Mesothelial cell of epicardium (in vitro differentiated cells): ENCODE measurements around the gene POGLUT2. TPM values are rescaled to one million over a fixed set of nuclear protein-coding genes. Genes with fewer than 3 reads are reported as not detected.

Source experiments
- DNase-seq, 2 experiments: peaks; one replicate each; pipeline ENCODE4 v3.0.0; 2021; ENCODE audit warnings: low spot score in 2 of 2; ENCODE audit not compliant: unreplicated experiment in 2 of 2
- H3K27ac Mint-ChIP-seq: 2 replicates; pipeline ENCODE4 v1.8.0; 2021; ENCODE audit warnings: mixed read lengths
- H3K27me3 Mint-ChIP-seq: 2 replicates; pipeline ENCODE4 v1.8.0; 2021; ENCODE audit warnings: low read depth, mixed read lengths
- H3K36me3 Mint-ChIP-seq: 2 replicates; pipeline ENCODE4 v1.8.0; 2021; ENCODE audit warnings: mixed read lengths
- H3K4me1 Mint-ChIP-seq: 2 replicates; pipeline ENCODE4 v1.8.0; 2021; ENCODE audit warnings: mixed read lengths
- H3K4me3 Mint-ChIP-seq: 2 replicates; pipeline ENCODE4 v1.8.0; 2021; ENCODE audit warnings: mild to moderate bottlenecking, moderate library complexity, mixed read lengths
- H3K9me3 Mint-ChIP-seq: 2 replicates; pipeline ENCODE4 v1.8.0; 2021; ENCODE audit warnings: mixed read lengths
- total RNA-seq: library from RNA; stranded (reverse); gene quantifications from 3 replicates; pipeline ENCODE4 v1.2.1, GENCODE V29; 2021
- TF ChIP-seq, protein P1 (sequence below): fragments of 200-600 bp; sonication (generic); IDR thresholded peaks from one replicate; pipeline ENCODE4 v1.5.0; 2021; ENCODE audit warnings: antibody characterized with exemption; ENCODE audit not compliant: unreplicated experiment

The POGLUT2 gene
- total RNA-seq, 1 donor from 2014 or later = 22.0 TPM

- Mint-ChIP-seq H3K4me3 (no peak overlapping the region), H3K27ac (no peak overlapping the region), H3K27me3 (no peaks in the 10 kb centered on the region), H3K9me3 (peaks cover 13% of the 10 kb centered on the region), H3K4me1 (no peaks in the 10 kb centered on the region), H3K36me3 (peaks cover 36% of the 10 kb centered on the region)
- TF ChIP-seq, protein P1, sequence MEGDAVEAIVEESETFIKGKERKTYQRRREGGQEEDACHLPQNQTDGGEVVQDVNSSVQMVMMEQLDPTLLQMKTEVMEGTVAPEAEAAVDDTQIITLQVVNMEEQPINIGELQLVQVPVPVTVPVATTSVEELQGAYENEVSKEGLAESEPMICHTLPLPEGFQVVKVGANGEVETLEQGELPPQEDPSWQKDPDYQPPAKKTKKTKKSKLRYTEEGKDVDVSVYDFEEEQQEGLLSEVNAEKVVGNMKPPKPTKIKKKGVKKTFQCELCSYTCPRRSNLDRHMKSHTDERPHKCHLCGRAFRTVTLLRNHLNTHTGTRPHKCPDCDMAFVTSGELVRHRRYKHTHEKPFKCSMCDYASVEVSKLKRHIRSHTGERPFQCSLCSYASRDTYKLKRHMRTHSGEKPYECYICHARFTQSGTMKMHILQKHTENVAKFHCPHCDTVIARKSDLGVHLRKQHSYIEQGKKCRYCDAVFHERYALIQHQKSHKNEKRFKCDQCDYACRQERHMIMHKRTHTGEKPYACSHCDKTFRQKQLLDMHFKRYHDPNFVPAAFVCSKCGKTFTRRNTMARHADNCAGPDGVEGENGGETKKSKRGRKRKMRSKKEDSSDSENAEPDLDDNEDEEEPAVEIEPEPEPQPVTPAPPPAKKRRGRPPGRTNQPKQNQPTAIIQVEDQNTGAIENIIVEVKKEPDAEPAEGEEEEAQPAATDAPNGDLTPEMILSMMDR = no peak
- no peak for DNase-seq
These were observed 27.3 kb upstream of the POGLUT2 start for GRCh38 chr13:102825921-102826706.

- H3K9me3 Mint-ChIP-seq = peaks cover 13% of the 10 kb centered on the region
- H3K27ac Mint-ChIP-seq = no peak overlapping the region
- no peaks in the 10 kb centered on the region for H3K4me1 Mint-ChIP-seq
- no peak overlapping the region for H3K4me3 Mint-ChIP-seq
- no peaks in the 10 kb centered on the region for H3K27me3 Mint-ChIP-seq
- no peak for DNase-seq
- TF ChIP-seq, protein P1 = no peak
- peaks cover 39% of the 10 kb centered on the region for H3K36me3 Mint-ChIP-seq
These were observed 26.6 kb upstream of the POGLUT2 start for GRCh38 chr13:102825400-102825799.

- H3K4me3 Mint-ChIP-seq = no peak overlapping the region
- DNase-seq = no peak
- peaks cover 4% of the 10 kb centered on the region for H3K9me3 Mint-ChIP-seq
- H3K4me1 Mint-ChIP-seq = peaks cover 35% of the 10 kb centered on the region
- peaks cover 35% of the 10 kb centered on the region for H3K36me3 Mint-ChIP-seq
- TF ChIP-seq, protein P1 = no peak
- H3K27ac Mint-ChIP-seq = peak overlapping the region; percentile 48
- H3K27me3 Mint-ChIP-seq = no peaks in the 10 kb centered on the region
These were observed 19.1 kb upstream of the POGLUT2 start for GRCh38 chr13:102817907-102818306.

- no peak for DNase-seq
- no peak overlapping the region for H3K4me3 Mint-ChIP-seq
- H3K4me1 Mint-ChIP-seq = peaks cover 42% of the 10 kb centered on the region
- H3K27me3 Mint-ChIP-seq = no peaks in the 10 kb centered on the region
- H3K9me3 Mint-ChIP-seq = peaks cover under 1% of the 10 kb centered on the region
- H3K36me3 Mint-ChIP-seq = peaks cover 30% of the 10 kb centered on the region
- H3K27ac Mint-ChIP-seq = peak overlapping the region; percentile 70
- TF ChIP-seq, protein P1 = no peak
These were observed 18.5 kb upstream of the POGLUT2 start for GRCh38 chr13:102817241-102817640.

GRCh38 chr13:102816708-102817107 lies 17.9 kb upstream of the POGLUT2 start:
- Mint-ChIP-seq H3K27ac (peak overlapping the region; percentile 70), H3K9me3 (peaks cover 6% of the 10 kb centered on the region), H3K4me1 (peaks cover 47% of the 10 kb centered on the region), H3K27me3 (no peaks in the 10 kb centered on the region), H3K4me3 (no peak overlapping the region), H3K36me3 (peaks cover 30% of the 10 kb centered on the region)
- no peak for DNase-seq
- TF ChIP-seq, protein P1 = no peak
